AG09309 (cell line): ENCODE data around the gene TCF4.

Source experiments
- DNase-seq: peaks from one replicate; pipeline ENCODE4 v3.0.0-alpha.2; 2010; ENCODE audit warnings: low read depth
- H3K4me3 ChIP-seq: 2 replicates; pipeline ENCODE4 v1.5.1; 2011; ENCODE audit warnings: mild to moderate bottlenecking, low read depth, low read length, moderate library complexity; ENCODE audit not compliant: control insufficient read depth
- CTCF ChIP-seq: IDR thresholded peaks from 2 replicates; pipeline ENCODE4 v1.5.1; 2011; ENCODE audit warnings: mild to moderate bottlenecking, low read depth, low read length, inconsistent platforms; ENCODE audit not compliant: insufficient read depth, control insufficient read depth; ENCODE audit errors: missing control alignments

The TCF4 gene

GRCh38 chr18:55452123-55452611 lies 135.8 kb downstream of the TCF4 start:
- DNase-seq, result no peak
- no peak for TF ChIP-seq CTCF
- H3K4me3 ChIP-seq, result no peak overlapping the region

- no peak for DNase-seq
- no peak overlapping the region for H3K4me3 ChIP-seq
- TF ChIP-seq CTCF, result no peak
Observed at GRCh38 chr18:55449412-55450140, 138.4 kb downstream of the TCF4 start.

GRCh38 chr18:55448420-55448819 lies 139.6 kb downstream of the TCF4 start:
- DNase-seq, result no peak
- no peak for TF ChIP-seq CTCF
- H3K4me3 ChIP-seq, result no peak overlapping the region

GRCh38 chr18:55447672-55448018 lies 140.3 kb downstream of the TCF4 start:
- H3K4me3 ChIP-seq, result no peak overlapping the region
- no peak for TF ChIP-seq CTCF
- DNase-seq, result no peak

- H3K4me3 ChIP-seq, result no peak overlapping the region
- no peak for DNase-seq
- TF ChIP-seq CTCF, result no peak
Observed at GRCh38 chr18:55446996-55447671, 140.9 kb downstream of the TCF4 start.

GRCh38 chr18:55444536-55444935 lies 143.5 kb downstream of the TCF4 start:
- DNase-seq, result no peak
- H3K4me3 ChIP-seq, result no peak overlapping the region
- TF ChIP-seq CTCF, result no peak
